ENCODE measurements around the gene MRPL22. TPM values are rescaled to one million over a fixed set of nuclear protein-coding genes. Genes with fewer than 3 reads are reported as not detected.
A peak's percentile ranks its signal among the peaks of the same experiment; 100 is the strongest.

Gene MRPL22
- total and polyA plus RNA-seq, 12 donors, result 12.6 to 129 (median 56.9) TPM

- H3K9me3 ChIP-seq (replicated peaks in 1 of 3), result no peaks in the 10 kb centered on the region
- DNase-seq, result no peak
- no peak overlapping the region for H3K4me3 ChIP-seq
- no peak overlapping the region for H3K27ac ChIP-seq
- intact Hi-C loops (cut with DNase I), result no loop called here
- H3K27me3 ChIP-seq, result no peaks in the 10 kb centered on the region
- TF ChIP-seq POLR2A (IDR thresholded peaks at IDR 0.05) (no peak), CTCF (IDR thresholded peaks at IDR 0.05) (no peak)
- 78 to 88% (median 84%) methylated on average over 14 of the region's 14 CpGs for WGBS, 4 donors
- peaks cover 0 to 72% of the 10 kb centered on the region in 2 donors for H3K36me3 ChIP-seq (replicated peaks in 1 of 2)
- no peaks in the 10 kb centered on the region for H3K4me1 ChIP-seq (replicated peaks in 1 of 2)
Observed at GRCh38 chr5:154895606-154896561, 45.0 kb upstream of the MRPL22 start.

GRCh38 chr5:154896562-154897165 lies 44.2 kb upstream of the MRPL22 start:
- no peaks in the 10 kb centered on the region for H3K4me1 ChIP-seq (replicated peaks in 1 of 2)
- TF ChIP-seq CTCF (IDR thresholded peaks at IDR 0.05) (no peak), POLR2A (IDR thresholded peaks at IDR 0.05) (no peak)
- no peak for DNase-seq
- H3K27me3 ChIP-seq, result no peaks in the 10 kb centered on the region
- H3K4me3 ChIP-seq, result no peak overlapping the region
- H3K9me3 ChIP-seq (replicated peaks in 1 of 3), result no peaks in the 10 kb centered on the region
- H3K36me3 ChIP-seq (replicated peaks in 1 of 2), result peaks cover 0 to 73% of the 10 kb centered on the region in 2 donors
- no peak overlapping the region for H3K27ac ChIP-seq
- intact Hi-C loops (cut with DNase I), result no loop called here

GRCh38 chr5:154898210-154898609 lies 42.7 kb upstream of the MRPL22 start:
- intact Hi-C loops (cut with DNase I), result no loop called here
- H3K27ac ChIP-seq, result no peak overlapping the region
- TF ChIP-seq CTCF (IDR thresholded peaks at IDR 0.05), result no peak
- TF ChIP-seq POLR2A (IDR thresholded peaks at IDR 0.05), result no peak
- peaks cover 0 to 80% of the 10 kb centered on the region in 2 donors for H3K36me3 ChIP-seq (replicated peaks in 1 of 2)
- H3K27me3 ChIP-seq, result no peaks in the 10 kb centered on the region
- WGBS, 4 donors, result 88 to 97% (median 92%) methylated on average over 4 of the region's 4 CpGs
- no peaks in the 10 kb centered on the region for H3K4me1 ChIP-seq (replicated peaks in 1 of 2)
- H3K9me3 ChIP-seq (replicated peaks in 1 of 3), result no peaks in the 10 kb centered on the region
- no peak overlapping the region for H3K4me3 ChIP-seq
- no peak for DNase-seq

GRCh38 chr5:154899151-154899816 lies 41.6 kb upstream of the MRPL22 start:
- 83 to 87% (median 85%) methylated on average over 9 of the region's 9 CpGs for WGBS, 4 donors
- Histone ChIP-seq H3K9me3 (replicated peaks in 1 of 3) (no peaks in the 10 kb centered on the region), H3K4me1 (replicated peaks in 1 of 2) (no peaks in the 10 kb centered on the region), H3K27ac (peak overlapping the region in 1 of 5 donors; percentile 63), H3K36me3 (replicated peaks in 1 of 2) (peaks cover 0 to 82% of the 10 kb centered on the region in 2 donors), H3K27me3 (no peaks in the 10 kb centered on the region), H3K4me3 (no peak overlapping the region)
- DNase-seq, result no peak
- intact Hi-C loops (cut with DNase I), result no loop called here
- no peak for TF ChIP-seq POLR2A (IDR thresholded peaks at IDR 0.05)
- TF ChIP-seq CTCF (IDR thresholded peaks at IDR 0.05), result no peak

Measured in adrenal gland (tissue), 12 donors.